ENCODE results near the gene LIG1. TPM values are rescaled to one million over a fixed set of nuclear protein-coding genes. Genes with fewer than 3 reads are reported as not detected.

Gene LIG1
- total and polyA plus RNA-seq, 9 of the 15 experiments (the other 6 are each of a cell fraction or from before 2014, with no cell fraction given) = 9.6 to 114 (median 71.1) TPM

DNA sequence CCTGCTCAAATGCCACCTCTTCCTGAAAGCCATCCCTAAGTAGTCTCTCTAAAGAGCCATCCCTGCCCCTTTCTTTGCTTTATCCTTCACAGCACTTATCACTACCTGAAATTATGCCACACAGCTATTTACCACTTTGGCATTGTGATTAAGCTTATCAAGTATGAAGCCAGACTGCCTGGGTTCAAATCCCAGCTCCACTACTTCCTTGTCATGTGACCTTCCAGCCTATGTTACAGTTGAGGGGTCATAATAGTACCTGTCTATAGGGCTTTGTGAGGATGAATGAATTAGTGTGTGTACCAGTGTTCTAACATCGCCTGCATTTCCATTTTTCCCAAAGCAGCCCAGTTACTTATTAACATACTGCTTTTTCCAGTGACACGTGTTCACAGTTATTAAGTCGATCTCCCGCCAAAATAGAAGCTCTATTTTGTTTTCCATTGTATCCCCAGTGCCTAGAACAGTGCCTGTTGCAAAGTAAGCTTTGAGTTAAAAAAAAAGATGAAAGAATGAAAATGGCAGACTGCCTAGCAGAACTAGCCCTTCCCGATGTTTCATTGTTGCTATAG is 33.2 kb upstream of the LIG1 start (continued):
- TF ChIP-seq ZFP36 (IDR thresholded peaks at IDR 0.05; ENCODE audit: low read depth, low read length, partially characterized antibody) = no peak
- no peak for TF ChIP-seq RHOXF2B (CRISPR knock-in tag; conservative IDR thresholded peaks at IDR 0.05)
- TF ChIP-seq, protein P1, sequence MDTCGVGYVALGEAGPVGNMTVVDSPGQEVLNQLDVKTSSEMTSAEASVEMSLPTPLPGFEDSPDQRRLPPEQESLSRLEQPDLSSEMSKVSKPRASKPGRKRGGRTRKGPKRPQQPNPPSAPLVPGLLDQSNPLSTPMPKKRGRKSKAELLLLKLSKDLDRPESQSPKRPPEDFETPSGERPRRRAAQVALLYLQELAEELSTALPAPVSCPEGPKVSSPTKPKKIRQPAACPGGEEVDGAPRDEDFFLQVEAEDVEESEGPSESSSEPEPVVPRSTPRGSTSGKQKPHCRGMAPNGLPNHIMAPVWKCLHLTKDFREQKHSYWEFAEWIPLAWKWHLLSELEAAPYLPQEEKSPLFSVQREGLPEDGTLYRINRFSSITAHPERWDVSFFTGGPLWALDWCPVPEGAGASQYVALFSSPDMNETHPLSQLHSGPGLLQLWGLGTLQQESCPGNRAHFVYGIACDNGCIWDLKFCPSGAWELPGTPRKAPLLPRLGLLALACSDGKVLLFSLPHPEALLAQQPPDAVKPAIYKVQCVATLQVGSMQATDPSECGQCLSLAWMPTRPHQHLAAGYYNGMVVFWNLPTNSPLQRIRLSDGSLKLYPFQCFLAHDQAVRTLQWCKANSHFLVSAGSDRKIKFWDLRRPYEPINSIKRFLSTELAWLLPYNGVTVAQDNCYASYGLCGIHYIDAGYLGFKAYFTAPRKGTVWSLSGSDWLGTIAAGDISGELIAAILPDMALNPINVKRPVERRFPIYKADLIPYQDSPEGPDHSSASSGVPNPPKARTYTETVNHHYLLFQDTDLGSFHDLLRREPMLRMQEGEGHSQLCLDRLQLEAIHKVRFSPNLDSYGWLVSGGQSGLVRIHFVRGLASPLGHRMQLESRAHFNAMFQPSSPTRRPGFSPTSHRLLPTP (IDR thresholded peaks at IDR 0.05; ENCODE audit: borderline replicate concordance, extremely low read depth, insufficient read length) = peak; percentile 63
- TF ChIP-seq ELF2 (CRISPR knock-in tag; IDR thresholded peaks at IDR 0.05) = no peak
- no peak for TF ChIP-seq MBD2 (IDR thresholded peaks at IDR 0.05; ENCODE audit: borderline replicate concordance, low read depth)
- TF ChIP-seq KAT2B (IDR thresholded peaks at IDR 0.05; ENCODE audit: low read depth, low read length) = no peak
- no peak for TF ChIP-seq POLR2B (IDR thresholded peaks at IDR 0.05; ENCODE audit: low read depth, partially characterized antibody)
- TF ChIP-seq ZNF717 (CRISPR knock-in tag; IDR thresholded peaks at IDR 0.05) = no peak
- TF ChIP-seq, protein P2, sequence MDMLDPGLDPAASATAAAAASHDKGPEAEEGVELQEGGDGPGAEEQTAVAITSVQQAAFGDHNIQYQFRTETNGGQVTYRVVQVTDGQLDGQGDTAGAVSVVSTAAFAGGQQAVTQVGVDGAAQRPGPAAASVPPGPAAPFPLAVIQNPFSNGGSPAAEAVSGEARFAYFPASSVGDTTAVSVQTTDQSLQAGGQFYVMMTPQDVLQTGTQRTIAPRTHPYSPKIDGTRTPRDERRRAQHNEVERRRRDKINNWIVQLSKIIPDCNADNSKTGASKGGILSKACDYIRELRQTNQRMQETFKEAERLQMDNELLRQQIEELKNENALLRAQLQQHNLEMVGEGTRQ (CRISPR knock-in tag; IDR thresholded peaks at IDR 0.05) = peak; percentile 60
- no peak for TF ChIP-seq MEF2D (tag; conservative IDR thresholded peaks at IDR 0.05; ENCODE audit: low read depth)
- peak; percentile 45 for TF ChIP-seq RBM25 (IDR thresholded peaks at IDR 0.05; ENCODE audit: low read depth, low read length, severe bottlenecking)
- TF ChIP-seq ZEB2 (IDR thresholded peaks at IDR 0.05) = no peak
- no peak for TF ChIP-seq FIP1L1 (IDR thresholded peaks at IDR 0.05; ENCODE audit: low read depth, low read length, poor library complexity, severe bottlenecking)
- no peak for TF ChIP-seq GTF2A2 (tag; IDR thresholded peaks at IDR 0.05)
- no peak for TF ChIP-seq TEAD2 (tag; IDR thresholded peaks at IDR 0.05)
- TF ChIP-seq, protein P3, sequence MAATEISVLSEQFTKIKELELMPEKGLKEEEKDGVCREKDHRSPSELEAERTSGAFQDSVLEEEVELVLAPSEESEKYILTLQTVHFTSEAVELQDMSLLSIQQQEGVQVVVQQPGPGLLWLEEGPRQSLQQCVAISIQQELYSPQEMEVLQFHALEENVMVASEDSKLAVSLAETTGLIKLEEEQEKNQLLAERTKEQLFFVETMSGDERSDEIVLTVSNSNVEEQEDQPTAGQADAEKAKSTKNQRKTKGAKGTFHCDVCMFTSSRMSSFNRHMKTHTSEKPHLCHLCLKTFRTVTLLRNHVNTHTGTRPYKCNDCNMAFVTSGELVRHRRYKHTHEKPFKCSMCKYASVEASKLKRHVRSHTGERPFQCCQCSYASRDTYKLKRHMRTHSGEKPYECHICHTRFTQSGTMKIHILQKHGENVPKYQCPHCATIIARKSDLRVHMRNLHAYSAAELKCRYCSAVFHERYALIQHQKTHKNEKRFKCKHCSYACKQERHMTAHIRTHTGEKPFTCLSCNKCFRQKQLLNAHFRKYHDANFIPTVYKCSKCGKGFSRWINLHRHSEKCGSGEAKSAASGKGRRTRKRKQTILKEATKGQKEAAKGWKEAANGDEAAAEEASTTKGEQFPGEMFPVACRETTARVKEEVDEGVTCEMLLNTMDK (IDR thresholded peaks at IDR 0.05; ENCODE audit: borderline replicate concordance, insufficient read depth, low read depth, low read length, poor library complexity, severe bottlenecking) = no peak
- no peak for TF ChIP-seq ZNF274 (IDR thresholded peaks at IDR 0.05; ENCODE audit: borderline replicate concordance, low read depth, low read length)
- TF ChIP-seq ZNF239 (CRISPR knock-in tag; IDR thresholded peaks at IDR 0.05) = no peak
- TF ChIP-seq, protein P4, sequence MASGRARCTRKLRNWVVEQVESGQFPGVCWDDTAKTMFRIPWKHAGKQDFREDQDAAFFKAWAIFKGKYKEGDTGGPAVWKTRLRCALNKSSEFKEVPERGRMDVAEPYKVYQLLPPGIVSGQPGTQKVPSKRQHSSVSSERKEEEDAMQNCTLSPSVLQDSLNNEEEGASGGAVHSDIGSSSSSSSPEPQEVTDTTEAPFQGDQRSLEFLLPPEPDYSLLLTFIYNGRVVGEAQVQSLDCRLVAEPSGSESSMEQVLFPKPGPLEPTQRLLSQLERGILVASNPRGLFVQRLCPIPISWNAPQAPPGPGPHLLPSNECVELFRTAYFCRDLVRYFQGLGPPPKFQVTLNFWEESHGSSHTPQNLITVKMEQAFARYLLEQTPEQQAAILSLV (tag; IDR thresholded peaks at IDR 0.05) = no peak; the same call in 1 of the 2 replicates
- TF ChIP-seq ZNF561 (CRISPR knock-in tag; conservative IDR thresholded peaks at IDR 0.05) = no peak
- no peak for TF ChIP-seq LEF1 (IDR thresholded peaks at IDR 0.05)
- TF ChIP-seq RFX7 (CRISPR knock-in tag; IDR thresholded peaks at IDR 0.05) = no peak
- TF ChIP-seq ZNF347 (CRISPR knock-in tag; IDR thresholded peaks at IDR 0.05; ENCODE audit: low read depth) = no peak

All from K562 (cell line).